Neural progenitor cell (in vitro differentiated cells): Measurements from ENCODE around the gene PRDM2.

Experiments
- CTCF ChIP-seq: fragments of 200-600 bp; sonication (generic); IDR thresholded peaks from 2 replicates; pipeline ENCODE4 v1.5.1; 2017; ENCODE audit warnings: antibody characterized with exemption, mild to moderate bottlenecking
- EZH2 ChIP-seq: fragments of 200-600 bp; sonication (generic); IDR thresholded peaks from 2 replicates; pipeline ENCODE4 v1.6.1; 2017; ENCODE audit warnings: antibody characterized with exemption, mild to moderate bottlenecking, moderate library complexity
- EZH2phosphoT487 ChIP-seq: fragments of 200-600 bp; sonication (generic); IDR thresholded peaks from 2 replicates; pipeline ENCODE4 v1.6.1; 2017; ENCODE audit warnings: antibody characterized with exemption

DNA sequence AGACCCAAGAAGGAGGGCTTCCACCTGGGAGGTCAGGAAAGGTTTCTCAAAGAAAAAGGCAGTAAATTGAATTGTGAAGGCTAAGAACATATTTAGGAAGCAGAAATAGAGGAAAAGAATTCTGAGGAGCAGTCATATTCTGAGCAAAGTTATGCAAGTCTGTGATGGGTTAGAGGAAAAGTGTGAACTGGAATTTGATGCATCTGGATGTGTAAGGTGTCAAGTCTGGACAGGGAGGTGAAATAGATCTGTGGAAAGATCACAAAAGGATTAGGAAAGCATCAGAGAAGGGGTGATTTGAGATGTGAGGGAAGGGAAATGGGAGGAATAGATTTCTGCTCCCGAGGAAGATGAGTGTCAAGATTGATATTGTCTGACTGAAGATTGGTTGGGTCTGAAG lies 18.1 kb upstream of the PRDM2 start:
- TF ChIP-seq CTCF (no peak), EZH2phosphoT487 (no peak), EZH2 (no peak)
